ENCODE results near the gene STOX2. TPM values are rescaled to one million over a fixed set of nuclear protein-coding genes. Genes with fewer than 3 reads are reported as not detected.
"Not testable (repeated sequence)": the region's sequence is repeated elsewhere in the genome, so short reads cannot be mapped to it uniquely, and the experiment has no call there.

The STOX2 gene
- total RNA-seq, 1 donor from 2014 or later = not detected

DNA sequence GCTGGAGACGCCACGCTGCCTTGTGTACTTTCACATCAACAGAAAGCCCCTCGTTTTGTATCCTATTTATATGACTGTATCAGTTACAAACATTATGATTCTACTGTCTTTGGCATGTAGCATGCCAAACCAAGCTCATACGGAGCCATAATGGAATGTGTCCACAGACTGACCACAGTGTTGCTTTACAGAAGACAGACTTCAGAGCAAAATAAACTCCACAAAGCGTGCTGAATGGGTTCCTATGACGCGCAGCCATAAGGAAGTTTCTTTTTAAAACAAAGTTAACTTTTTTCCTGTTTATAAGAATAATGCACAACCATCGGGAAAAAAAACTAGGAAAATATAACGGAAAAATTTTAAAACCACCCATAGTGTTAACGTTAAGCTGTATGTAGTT is 136.0 kb downstream of the STOX2 start:
- Mint-ChIP-seq H3K9me3 (peaks cover 5% of the 10 kb centered on the region), H3K4me1 (no peaks in the 10 kb centered on the region), H3K27me3 (peaks cover 24% of the 10 kb centered on the region), H3K27ac (no peak overlapping the region), H3K4me3 (no peak overlapping the region), H3K36me3 (ENCODE audit: low read depth) (no peaks in the 10 kb centered on the region)
- ChIA-PET CTCF (no interaction called here), POLR2A (no interaction called here)
- TF ChIP-seq, protein P1, sequence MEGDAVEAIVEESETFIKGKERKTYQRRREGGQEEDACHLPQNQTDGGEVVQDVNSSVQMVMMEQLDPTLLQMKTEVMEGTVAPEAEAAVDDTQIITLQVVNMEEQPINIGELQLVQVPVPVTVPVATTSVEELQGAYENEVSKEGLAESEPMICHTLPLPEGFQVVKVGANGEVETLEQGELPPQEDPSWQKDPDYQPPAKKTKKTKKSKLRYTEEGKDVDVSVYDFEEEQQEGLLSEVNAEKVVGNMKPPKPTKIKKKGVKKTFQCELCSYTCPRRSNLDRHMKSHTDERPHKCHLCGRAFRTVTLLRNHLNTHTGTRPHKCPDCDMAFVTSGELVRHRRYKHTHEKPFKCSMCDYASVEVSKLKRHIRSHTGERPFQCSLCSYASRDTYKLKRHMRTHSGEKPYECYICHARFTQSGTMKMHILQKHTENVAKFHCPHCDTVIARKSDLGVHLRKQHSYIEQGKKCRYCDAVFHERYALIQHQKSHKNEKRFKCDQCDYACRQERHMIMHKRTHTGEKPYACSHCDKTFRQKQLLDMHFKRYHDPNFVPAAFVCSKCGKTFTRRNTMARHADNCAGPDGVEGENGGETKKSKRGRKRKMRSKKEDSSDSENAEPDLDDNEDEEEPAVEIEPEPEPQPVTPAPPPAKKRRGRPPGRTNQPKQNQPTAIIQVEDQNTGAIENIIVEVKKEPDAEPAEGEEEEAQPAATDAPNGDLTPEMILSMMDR (IDR thresholded peaks at IDR 0.05) = no peak
- ATAC-seq (ENCODE audit: low read depth) (no peak), DNase-seq (no peak)
- intact Hi-C loops (cut with micrococcal nuclease) = no loop called here

DNA sequence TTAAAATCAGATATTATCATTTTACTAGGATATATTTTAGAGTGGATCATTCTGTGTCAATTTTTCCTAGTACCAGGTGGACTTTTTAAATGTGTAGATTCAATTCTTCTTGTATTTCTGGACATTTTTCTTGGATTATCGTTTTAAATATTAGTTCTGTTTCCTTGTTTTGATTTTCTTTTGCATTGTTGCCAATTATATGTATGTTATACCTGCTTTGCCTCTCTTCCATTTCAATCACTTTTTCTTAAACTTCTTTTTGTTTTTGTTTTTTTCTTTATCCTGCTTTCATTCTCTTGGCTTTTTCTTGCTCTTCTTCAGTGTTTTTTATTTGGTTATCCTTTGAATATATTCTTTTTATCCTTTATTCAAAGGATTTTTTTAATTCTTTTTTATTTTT is 141.0 kb downstream of the STOX2 start:
- TF ChIP-seq, protein P1 (IDR thresholded peaks at IDR 0.05) = no peak
- intact Hi-C loops (cut with micrococcal nuclease) = no loop called here
- H3K4me1 Mint-ChIP-seq = no peaks in the 10 kb centered on the region
- ATAC-seq (ENCODE audit: low read depth) (no peak), DNase-seq (no peak)
- CTCF ChIA-PET = no interaction called here
- H3K9me3 Mint-ChIP-seq = peaks cover 11% of the 10 kb centered on the region
- H3K36me3 Mint-ChIP-seq (ENCODE audit: low read depth) = no peaks in the 10 kb centered on the region
- peaks cover 15% of the 10 kb centered on the region for H3K27me3 Mint-ChIP-seq
- POLR2A ChIA-PET = no interaction called here
- H3K27ac Mint-ChIP-seq = no peak overlapping the region
- H3K4me3 Mint-ChIP-seq = no peak overlapping the region

GRCh38 chr4:184051262-184051661 is 146.2 kb downstream of the STOX2 start:
- ATAC-seq (ENCODE audit: low read depth); H3K4me1 Mint-ChIP-seq; H3K4me3 Mint-ChIP-seq; DNase-seq; H3K36me3 Mint-ChIP-seq (ENCODE audit: low read depth); intact Hi-C loops (cut with micrococcal nuclease); H3K27ac Mint-ChIP-seq; POLR2A ChIA-PET; CTCF ChIA-PET: not testable (repeated sequence)
- Mint-ChIP-seq H3K9me3 (peaks cover 11% of the 10 kb centered on the region), H3K27me3 (peaks cover 12% of the 10 kb centered on the region)

DNA sequence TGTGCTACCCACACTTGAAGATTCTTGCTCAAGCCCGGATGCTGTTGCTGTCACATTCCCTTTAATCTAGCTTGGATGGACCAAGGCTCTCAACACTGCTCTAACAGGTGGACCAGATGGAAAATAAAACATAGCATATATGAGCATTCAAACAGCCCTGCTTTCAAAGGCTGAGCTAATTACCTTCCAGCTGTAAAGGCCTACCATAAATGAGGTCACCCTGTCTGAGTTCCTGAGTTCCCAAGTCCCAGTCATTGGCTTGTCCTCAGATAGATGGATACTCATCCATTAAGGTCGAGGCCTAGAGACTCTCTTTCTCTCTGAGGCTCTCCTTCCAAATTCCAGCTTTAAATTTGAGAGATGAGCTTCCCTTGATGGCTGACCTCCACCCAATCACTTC is 147.5 kb downstream of the STOX2 start:
- no peaks in the 10 kb centered on the region for H3K4me1 Mint-ChIP-seq
- no peak for ATAC-seq (ENCODE audit: low read depth)
- TF ChIP-seq, protein P1 (IDR thresholded peaks at IDR 0.05) = no peak
- intact Hi-C loops (cut with micrococcal nuclease) = no loop called here
- no peaks in the 10 kb centered on the region for H3K36me3 Mint-ChIP-seq (ENCODE audit: low read depth)
- H3K9me3 Mint-ChIP-seq = peaks cover 8% of the 10 kb centered on the region
- DNase-seq = no peak
- H3K4me3 Mint-ChIP-seq = no peak overlapping the region
- H3K27ac Mint-ChIP-seq = no peak overlapping the region
- CTCF ChIA-PET = no interaction called here
- POLR2A ChIA-PET = no interaction called here
- peaks cover 9% of the 10 kb centered on the region for H3K27me3 Mint-ChIP-seq

- no peak for DNase-seq
- no peaks in the 10 kb centered on the region for H3K36me3 Mint-ChIP-seq (ENCODE audit: low read depth)
- H3K4me3 Mint-ChIP-seq = no peak overlapping the region
- ChIA-PET CTCF (no interaction called here), POLR2A (no interaction called here)
- no peaks in the 10 kb centered on the region for H3K4me1 Mint-ChIP-seq
- H3K27me3 Mint-ChIP-seq = peaks cover 9% of the 10 kb centered on the region
- peaks cover 6% of the 10 kb centered on the region for H3K9me3 Mint-ChIP-seq
- TF ChIP-seq, protein P1 (IDR thresholded peaks at IDR 0.05) = no peak
- intact Hi-C loops (cut with micrococcal nuclease) = no loop called here
- no peak for ATAC-seq (ENCODE audit: low read depth)
- no peak overlapping the region for H3K27ac Mint-ChIP-seq
Observed at GRCh38 chr4:184053434-184053833, 148.3 kb downstream of the STOX2 start.

DNA sequence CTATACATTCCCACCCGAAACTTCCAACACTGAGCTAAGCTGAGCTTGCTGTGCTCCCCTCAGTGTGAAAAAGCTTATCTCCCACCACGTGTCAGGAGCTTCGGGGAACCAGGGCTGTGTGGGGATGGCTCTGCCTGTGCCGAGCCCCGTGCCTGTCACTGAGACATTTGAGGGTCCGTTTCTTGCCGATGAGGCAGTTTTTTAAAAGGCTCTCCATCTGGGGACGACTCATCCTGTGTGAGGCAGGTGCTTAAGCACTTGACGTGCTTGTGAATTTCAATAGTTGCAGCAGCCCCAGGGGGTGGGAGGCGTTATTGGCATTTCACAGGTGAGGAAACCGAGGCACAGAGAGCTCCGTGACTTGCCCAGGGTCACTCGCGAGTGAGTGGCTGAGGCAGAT is 151.8 kb downstream of the STOX2 start:
- intact Hi-C loops (cut with micrococcal nuclease) = no loop called here
- TF ChIP-seq, protein P1 (IDR thresholded peaks at IDR 0.05) = no peak
- no peaks in the 10 kb centered on the region for H3K4me1 Mint-ChIP-seq

More for the DNA sequence above, 151.8 kb downstream of the STOX2 start:
- no peak overlapping the region for H3K27ac Mint-ChIP-seq
- ChIA-PET CTCF (no interaction called here), POLR2A (no interaction called here)
- DNase-seq (no peak), ATAC-seq (ENCODE audit: low read depth) (no peak)
- H3K36me3 Mint-ChIP-seq (ENCODE audit: low read depth) = no peaks in the 10 kb centered on the region
- H3K9me3 Mint-ChIP-seq = no peaks in the 10 kb centered on the region
- no peak overlapping the region for H3K4me3 Mint-ChIP-seq
- H3K27me3 Mint-ChIP-seq = peaks cover 3% of the 10 kb centered on the region
